GM21367 (cell line): ENCODE data around the gene RHBDD1.

Experiments
- ATAC-seq: cut with Tn5 transposase; IDR thresholded peaks from one replicate; pipeline ENCODE4 v1.9.1; 2021; ENCODE audit not compliant: unreplicated experiment

The RHBDD1 gene

GRCh38 chr2:226883296-226883795 lies 47.5 kb downstream of the RHBDD1 start:
- no peak for ATAC-seq

DNA sequence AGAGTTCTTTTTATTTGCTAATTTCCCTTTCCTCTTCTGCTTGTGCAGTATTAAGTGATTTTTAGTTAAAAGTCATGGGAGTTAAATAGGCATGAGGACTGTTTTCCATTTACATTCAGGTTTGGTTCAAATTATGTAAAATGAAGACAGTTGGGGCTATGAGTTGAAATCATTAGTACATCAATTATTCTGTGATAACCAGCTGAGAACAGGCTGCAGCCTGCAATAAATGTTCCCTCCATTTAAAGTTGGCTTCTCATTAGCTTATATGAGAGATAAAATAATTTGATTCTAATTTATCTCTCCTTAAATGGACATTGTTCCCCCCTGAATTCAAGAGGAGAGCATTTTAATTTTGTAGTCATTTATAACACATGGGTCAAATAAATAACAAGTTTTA lies 48.3 kb downstream of the RHBDD1 start:
- ATAC-seq = no peak

DNA sequence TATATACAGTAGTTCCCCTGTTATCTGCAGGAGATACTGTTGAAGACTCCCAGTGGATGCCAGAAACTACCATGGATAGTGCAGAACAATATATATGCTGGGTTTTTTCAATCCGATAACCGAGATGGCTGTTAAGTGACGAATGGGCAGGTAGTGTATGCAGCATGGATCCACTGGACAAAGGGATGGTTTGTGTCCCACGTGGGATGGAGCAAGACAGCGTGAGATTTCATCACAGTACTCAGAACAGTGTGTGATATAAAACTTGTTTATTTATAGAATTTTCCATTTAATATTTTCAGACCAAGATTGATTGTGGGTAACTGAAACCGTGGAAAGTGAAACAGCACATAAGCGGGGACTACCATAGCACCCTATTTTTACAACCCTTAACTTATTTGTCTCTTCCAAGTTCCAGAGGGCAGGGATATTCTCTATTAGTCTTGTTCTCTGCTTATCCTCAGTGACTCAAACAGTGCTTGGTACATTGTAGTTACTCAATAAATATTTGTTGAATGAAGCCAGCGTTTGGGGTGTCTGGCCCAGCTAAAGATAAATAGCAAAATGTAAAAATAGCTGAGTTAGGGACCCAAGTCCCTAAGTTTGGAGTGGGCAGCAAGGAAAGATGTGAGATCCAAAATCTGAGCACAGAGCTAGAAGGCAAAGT lies 50.0 kb downstream of the RHBDD1 start:
- ATAC-seq = no peak

GRCh38 chr2:226887940-226888339 lies 52.1 kb downstream of the RHBDD1 start:
- ATAC-seq = no peak

DNA sequence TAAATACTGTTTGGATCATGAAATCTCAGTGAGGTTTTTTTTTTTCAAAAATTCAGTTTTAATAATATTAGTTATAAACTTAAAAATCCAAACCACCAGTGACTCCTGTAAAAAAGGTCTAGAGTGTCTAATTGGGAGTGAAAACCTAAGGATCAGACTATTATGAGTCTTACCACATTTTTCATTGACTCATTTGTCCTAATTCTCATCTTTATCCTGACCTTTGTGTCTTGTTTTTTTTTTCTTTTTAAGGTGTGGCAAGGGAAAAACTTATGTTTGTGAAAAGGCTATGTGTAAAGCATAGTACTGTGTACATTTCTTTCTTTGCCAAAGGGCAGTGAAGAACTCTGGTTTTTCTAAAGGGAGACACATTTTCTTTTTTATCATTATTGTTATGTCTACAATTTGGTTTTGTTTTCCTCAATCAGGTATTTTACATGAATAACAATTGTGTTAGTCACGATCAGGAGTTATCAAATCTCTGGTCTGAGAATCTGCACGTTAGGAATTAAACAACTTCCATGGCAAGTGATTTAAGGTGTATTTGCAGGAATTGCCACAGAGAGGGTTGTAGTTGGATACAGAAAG lies 52.6 kb downstream of the RHBDD1 start:
- no peak for ATAC-seq

GRCh38 chr2:226888971-226889370 lies 53.1 kb downstream of the RHBDD1 start:
- no peak for ATAC-seq

GRCh38 chr2:226890286-226890685 lies 54.4 kb downstream of the RHBDD1 start:
- no peak for ATAC-seq

DNA sequence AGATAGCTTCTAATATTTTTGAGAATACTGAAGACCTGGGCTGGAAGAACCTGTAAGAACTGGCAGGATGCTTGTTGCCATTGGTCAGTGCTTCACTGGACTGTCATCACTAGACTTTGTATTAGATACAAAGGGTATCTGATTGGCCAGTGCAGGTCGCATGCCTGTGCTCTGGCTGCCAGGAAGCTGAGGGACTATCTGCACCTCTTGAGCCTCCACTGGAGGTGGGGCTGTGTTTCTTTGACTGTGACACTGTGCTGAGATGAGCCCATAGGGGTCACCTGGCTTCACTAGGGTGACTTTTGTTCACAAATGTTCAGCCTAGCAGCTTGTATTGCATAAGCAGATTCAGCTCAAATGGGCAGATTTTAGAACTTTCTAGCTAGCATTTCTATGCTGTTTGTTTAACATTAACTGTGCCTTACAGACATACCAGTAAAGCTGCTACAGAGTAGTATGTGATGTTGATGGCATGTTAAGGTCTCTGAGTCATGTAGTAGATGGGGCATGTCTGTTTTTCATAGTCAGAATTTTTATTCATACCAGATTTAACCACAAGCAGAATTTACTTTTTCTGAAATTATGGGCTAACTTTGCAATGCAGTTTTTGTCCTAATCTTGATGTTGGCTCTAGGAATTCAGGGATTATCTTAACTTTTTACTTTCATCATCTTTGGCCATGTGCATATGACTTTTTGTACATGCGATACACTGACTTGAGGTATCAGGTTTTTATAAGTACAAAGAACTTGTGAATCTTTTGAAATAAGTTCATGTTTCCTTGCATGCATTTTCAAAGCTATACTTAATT lies 56.1 kb downstream of the RHBDD1 start:
- no peak for ATAC-seq

GRCh38 chr2:226892729-226893128 lies 56.9 kb downstream of the RHBDD1 start:
- ATAC-seq = no peak

DNA sequence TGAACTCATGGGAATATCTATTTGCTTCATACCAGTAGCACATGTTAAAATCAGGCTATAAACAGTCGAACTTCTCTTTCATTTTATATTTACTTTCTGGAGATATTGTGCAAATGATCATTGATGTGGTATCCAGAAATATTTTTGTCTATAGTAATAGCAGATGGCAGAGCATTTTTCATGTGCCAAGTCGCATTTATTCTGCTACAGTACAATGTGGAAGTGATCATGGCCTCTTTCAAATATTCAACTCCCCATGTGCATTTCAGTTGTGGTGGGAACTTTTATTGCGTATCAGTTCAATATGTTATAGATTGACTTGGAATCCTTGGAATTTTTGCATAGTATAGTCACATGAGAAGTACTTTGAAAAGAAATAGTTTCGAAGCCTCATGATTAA lies 57.4 kb downstream of the RHBDD1 start:
- ATAC-seq = no peak

GRCh38 chr2:226894752-226895151 lies 58.9 kb downstream of the RHBDD1 start:
- no peak for ATAC-seq

DNA sequence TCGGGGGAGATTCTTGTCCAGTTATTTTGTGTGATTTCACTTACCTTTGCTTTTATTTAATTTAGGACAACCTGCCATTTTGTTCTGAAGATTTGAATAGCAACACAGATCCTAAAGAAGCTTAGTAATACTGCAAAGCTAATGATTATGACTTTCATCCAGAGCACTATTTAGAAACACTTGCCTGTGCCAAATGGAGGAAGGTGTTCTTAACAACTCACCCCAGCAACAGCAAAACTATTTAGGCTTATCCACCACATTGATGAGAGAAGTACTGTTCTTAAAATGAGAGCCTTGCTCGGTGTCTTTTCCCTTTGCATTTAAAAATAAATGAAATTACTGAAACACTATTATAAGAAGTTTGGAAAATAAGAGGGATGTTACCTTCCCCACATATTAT lies 59.7 kb downstream of the RHBDD1 start:
- ATAC-seq = no peak

DNA sequence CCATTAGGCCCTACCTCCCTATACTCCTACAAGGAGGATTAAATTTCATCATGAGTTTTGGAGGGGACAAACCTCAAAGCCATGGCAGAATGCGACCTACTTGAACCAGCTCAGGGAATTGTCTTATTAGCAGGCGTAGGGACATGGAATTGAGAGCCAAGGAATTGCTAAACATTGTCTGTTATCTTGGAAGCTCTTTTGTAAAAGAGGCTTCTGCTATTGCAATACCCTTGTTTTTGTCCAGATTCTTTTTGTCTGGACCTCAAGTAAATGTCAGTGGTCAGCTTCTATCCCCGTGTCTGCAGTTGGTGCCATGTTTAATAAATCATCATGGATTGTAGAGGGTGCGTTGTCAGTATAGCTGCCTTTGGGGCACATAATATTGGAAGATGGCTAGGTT lies 62.3 kb downstream of the RHBDD1 start:
- ATAC-seq = no peak

DNA sequence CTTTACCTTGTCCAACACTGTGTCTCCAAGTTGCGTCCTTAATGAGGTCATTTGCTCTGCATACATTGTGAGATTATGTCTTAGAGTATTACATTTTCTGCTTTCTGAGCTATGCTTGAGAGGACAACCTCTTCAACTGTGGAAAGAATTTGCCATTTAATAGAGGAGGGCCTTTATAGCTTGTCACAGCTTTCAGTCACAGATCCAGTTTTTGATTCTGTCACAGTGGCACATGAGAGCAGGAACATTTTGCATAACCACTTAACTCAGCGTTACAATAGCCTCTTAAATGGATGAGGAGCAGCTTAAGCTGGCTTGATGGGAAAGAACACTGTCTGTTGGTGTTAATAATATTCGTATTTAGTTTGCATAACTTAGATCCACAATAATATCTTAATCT lies 63.0 kb downstream of the RHBDD1 start:
- no peak for ATAC-seq

DNA sequence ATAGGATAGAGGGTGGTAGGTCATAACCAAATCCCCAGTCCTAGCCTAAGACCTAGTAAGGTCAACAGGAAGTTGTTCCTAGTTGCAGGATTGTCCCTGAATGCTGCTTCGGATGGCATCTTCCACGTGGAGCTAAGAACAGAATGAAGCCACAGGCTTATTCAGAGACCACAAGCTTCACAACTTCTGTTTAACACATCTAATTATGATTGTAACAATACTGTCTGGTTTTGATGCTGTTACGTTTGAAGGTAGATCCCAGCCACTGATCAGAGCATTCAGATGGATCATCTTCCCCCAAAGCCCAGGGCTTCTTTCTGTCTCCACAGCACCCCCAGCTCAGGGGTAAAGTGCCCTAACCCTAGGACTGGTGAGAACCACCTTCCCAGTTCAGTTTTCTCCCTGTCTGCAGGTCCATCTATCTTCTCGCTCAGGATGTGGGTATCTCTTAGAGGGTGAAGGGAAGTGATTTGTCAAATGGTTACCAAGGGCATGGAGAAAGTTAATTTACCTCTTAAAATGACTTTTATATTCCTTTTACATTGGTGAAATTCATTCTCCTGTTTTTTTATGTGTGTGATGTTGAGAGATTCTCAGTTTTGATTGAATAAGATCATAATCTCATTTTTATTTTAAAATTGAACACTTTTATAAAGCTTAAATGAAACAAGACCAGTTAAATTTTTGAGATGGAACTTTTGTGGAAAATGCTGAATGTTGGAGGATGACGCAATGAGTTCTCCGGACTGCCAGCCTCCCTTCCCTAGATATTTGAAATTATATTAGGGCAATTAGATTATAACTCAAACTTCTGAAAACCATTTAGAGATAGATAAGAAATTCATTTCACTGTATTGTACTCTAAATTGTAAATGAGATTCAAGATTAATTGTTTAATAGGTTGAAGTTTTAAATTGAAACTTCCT lies 66.5 kb downstream of the RHBDD1 start:
- ATAC-seq = no peak

DNA sequence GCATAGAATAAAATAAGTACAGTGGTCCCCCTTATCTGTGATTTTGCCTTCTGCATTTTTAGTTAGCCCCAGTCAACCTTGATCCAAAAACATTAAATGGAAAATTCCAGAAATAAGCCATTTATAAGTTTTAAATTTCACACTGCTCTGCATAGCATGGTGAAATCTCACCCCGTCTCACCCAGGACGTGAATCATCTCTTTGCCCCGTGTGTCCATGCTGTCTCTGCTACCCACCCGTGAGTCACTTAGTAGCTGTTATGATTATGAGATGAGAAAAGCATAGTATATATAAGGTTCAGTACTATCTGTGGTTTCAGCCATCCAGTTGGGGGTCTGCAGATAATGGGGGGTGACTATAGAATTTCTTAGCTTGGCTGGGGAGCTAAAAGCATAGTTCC lies 67.3 kb downstream of the RHBDD1 start:
- no peak for ATAC-seq

DNA sequence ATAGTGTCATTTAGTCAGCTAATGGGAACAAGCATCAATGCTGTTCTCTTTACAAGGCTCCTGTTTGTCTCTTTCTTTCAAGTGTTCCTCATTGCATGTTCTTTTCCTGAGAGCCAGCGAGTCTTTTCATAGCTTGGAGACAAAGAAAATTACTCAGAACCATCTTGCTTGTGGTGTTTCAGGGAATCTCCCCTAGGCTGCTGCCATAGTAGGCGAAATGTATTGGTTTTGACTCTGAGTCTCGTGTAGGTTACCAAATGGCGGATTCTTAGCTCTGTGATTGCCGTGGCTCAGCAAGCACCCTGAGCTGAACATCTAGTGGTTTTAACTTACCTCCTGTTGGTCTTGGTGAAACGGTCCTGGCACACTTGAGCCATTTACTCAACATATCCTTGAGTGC lies 68.7 kb downstream of the RHBDD1 start:
- ATAC-seq = peak; percentile 34

DNA sequence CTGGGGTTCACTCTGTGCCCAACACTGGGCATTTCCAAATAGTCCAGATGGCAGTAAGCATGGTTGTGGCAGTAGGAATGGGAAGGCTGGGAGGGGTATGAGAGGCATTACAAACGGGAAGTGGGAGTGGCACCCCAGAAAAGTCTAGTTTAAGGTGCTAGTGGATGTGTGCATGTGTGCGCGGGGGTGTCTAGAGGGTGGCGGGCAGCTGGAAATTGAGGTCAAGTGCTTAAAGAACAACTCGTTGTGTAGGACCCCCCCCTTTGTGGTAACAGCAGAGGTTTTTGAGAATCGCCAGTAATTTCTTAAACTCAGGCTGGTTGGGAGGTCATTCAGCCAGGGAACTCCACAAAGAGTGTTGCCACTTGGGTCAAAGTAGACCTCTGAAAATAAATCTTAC lies 69.9 kb downstream of the RHBDD1 start:
- peak; percentile 18 for ATAC-seq

- ATAC-seq = peak; percentile 86
Measured at GRCh38 chr2:226906163-226906693, 70.4 kb downstream of the RHBDD1 start.

GRCh38 chr2:226909126-226909525 lies 73.3 kb downstream of the RHBDD1 start:
- no peak for ATAC-seq

- ATAC-seq = no peak
Measured at GRCh38 chr2:226909836-226910235, 74.0 kb downstream of the RHBDD1 start.
